Measurements from ENCODE around the gene CAPNS1.

Gene CAPNS1

GRCh38 chr19:36113425-36113824 lies 26.4 kb upstream of the CAPNS1 start:
- POLR2A ChIA-PET, result interaction anchor here (1.6 kb wide), 1 partner anchor 24 kb away, joined by 4 read pairs; no protein-coding TSS in a partner anchor
- DNase-seq (ENCODE audit: extremely low spot score), result no peak
- CTCF ChIA-PET, result no interaction called here
- no peak for TF ChIP-seq NFRKB (IDR thresholded peaks at IDR 0.05)

GRCh38 chr19:36113894-36114720 lies 25.8 kb upstream of the CAPNS1 start:
- ChIA-PET POLR2A (interaction anchor here (1.0 to 1.8 kb wide), 13 partner anchors 8 to 366 kb away, joined by 3 to 11 read pairs (median 5); partner anchors contain the start of genes ALKBH6, CAPNS1, LIN37 and ZNF146), CTCF (no interaction called here)
- DNase-seq (ENCODE audit: extremely low spot score), result no peak
- TF ChIP-seq FOXA1 (IDR thresholded peaks at IDR 0.05) (no peak), SP1 (IDR thresholded peaks at IDR 0.05) (no peak), FOXM1 (IDR thresholded peaks at IDR 0.05; ENCODE audit: borderline replicate concordance) (no peak), ZNF384 (IDR thresholded peaks at IDR 0.05) (no peak), CTBP1 (IDR thresholded peaks at IDR 0.05; ENCODE audit: borderline replicate concordance) (no peak), HDGF (IDR thresholded peaks at IDR 0.05; ENCODE audit: borderline replicate concordance) (no peak), TARDBP (IDR thresholded peaks at IDR 0.05) (no peak), BHLHE40 (IDR thresholded peaks at IDR 0.05; ENCODE audit: borderline replicate concordance) (no peak), L3MBTL2 (conservative IDR thresholded peaks at IDR 0.05) (no peak)

GRCh38 chr19:36114721-36115452 lies 25.0 kb upstream of the CAPNS1 start, which contains the start of gene POLR2I:
TSS of gene POLR2I (minus strand) at chr19:36114875. CDS start at chr19:36114856, 19 bp downstream.
- POLR2A ChIA-PET, result interaction anchor here (0.7 to 2.5 kb wide), 27 partner anchors 9 to 367 kb away, joined by 3 to 39 read pairs (median 4); partner anchors contain the start of genes ALKBH6, CAPNS1, LIN37 and THAP8
- DNase-seq (ENCODE audit: extremely low spot score), result peak; percentile 97
- TF ChIP-seq SP1 (IDR thresholded peaks at IDR 0.05) (no peak; the same call in 1 of the 2 replicates), ZNF384 (IDR thresholded peaks at IDR 0.05) (no peak), FOXM1 (IDR thresholded peaks at IDR 0.05; ENCODE audit: borderline replicate concordance) (no peak), BHLHE40 (IDR thresholded peaks at IDR 0.05; ENCODE audit: borderline replicate concordance) (no peak), FOXA1 (IDR thresholded peaks at IDR 0.05) (no peak), NFRKB (IDR thresholded peaks at IDR 0.05) (no peak), FOXK2 (IDR thresholded peaks at IDR 0.05) (no peak), TARDBP (IDR thresholded peaks at IDR 0.05) (no peak), LEF1 (IDR thresholded peaks at IDR 0.05; ENCODE audit: borderline replicate concordance) (no peak), CTBP1 (IDR thresholded peaks at IDR 0.05; ENCODE audit: borderline replicate concordance) (no peak), PKNOX1 (IDR thresholded peaks at IDR 0.05) (peak; percentile 62), ARNT (IDR thresholded peaks at IDR 0.05) (no peak), L3MBTL2 (conservative IDR thresholded peaks at IDR 0.05) (peak; percentile 99), HDGF (IDR thresholded peaks at IDR 0.05; ENCODE audit: borderline replicate concordance) (no peak), SUZ12 (IDR thresholded peaks at IDR 0.05) (no peak), ELF4 (IDR thresholded peaks at IDR 0.05) (no peak)
- CTCF ChIA-PET, result interaction anchor here (0.6 kb wide), 1 partner anchor 13 kb away, joined by 3 read pairs; no protein-coding TSS in a partner anchor

- TF ChIP-seq SUZ12 (IDR thresholded peaks at IDR 0.05), result no peak
- TF ChIP-seq HDGF (IDR thresholded peaks at IDR 0.05; ENCODE audit: borderline replicate concordance), result no peak
- no peak for TF ChIP-seq BHLHE40 (IDR thresholded peaks at IDR 0.05; ENCODE audit: borderline replicate concordance)
- no peak for TF ChIP-seq ZNF384 (IDR thresholded peaks at IDR 0.05)
- no peak for TF ChIP-seq ARNT (IDR thresholded peaks at IDR 0.05)
- TF ChIP-seq SP1 (IDR thresholded peaks at IDR 0.05), result no peak
- no peak for TF ChIP-seq FOXK2 (IDR thresholded peaks at IDR 0.05)
- TF ChIP-seq FOXM1 (IDR thresholded peaks at IDR 0.05; ENCODE audit: borderline replicate concordance), result no peak
- no peak for TF ChIP-seq L3MBTL2 (conservative IDR thresholded peaks at IDR 0.05)
- POLR2A ChIA-PET, result interaction anchor here (0.7 to 2.5 kb wide), 27 partner anchors 9 to 367 kb away, joined by 3 to 39 read pairs (median 4); partner anchors contain the start of genes ALKBH6, CAPNS1, LIN37 and THAP8
- DNase-seq (ENCODE audit: extremely low spot score), result no peak
- CTCF ChIA-PET, result interaction anchor here (1.0 kb wide), 1 partner anchor 12 kb away, joined by 3 read pairs; no protein-coding TSS in a partner anchor
Observed at GRCh38 chr19:36115453-36116343, 24.2 kb upstream of the CAPNS1 start, which contains the start of gene TBCB. TSS of gene TBCB (plus strand) at chr19:36115468. CDS start at chr19:36115561, 93 bp downstream.

GRCh38 chr19:36116344-36116637 lies 23.6 kb upstream of the CAPNS1 start:
- TF ChIP-seq ARNT (IDR thresholded peaks at IDR 0.05) (no peak), L3MBTL2 (conservative IDR thresholded peaks at IDR 0.05) (no peak)
- POLR2A ChIA-PET, result interaction anchor here (0.9 to 2.5 kb wide), 2 partner anchors 11 to 98 kb away, joined by 3 to 39 read pairs; partner anchors contain the start of genes ZNF146 and ZNF565
- no peak for DNase-seq (ENCODE audit: extremely low spot score)
- CTCF ChIA-PET, result interaction anchor here (1.0 kb wide), 1 partner anchor 12 kb away, joined by 3 read pairs; no protein-coding TSS in a partner anchor
